Measurements from ENCODE around the gene TP53BP1. TPM values are rescaled to one million over a fixed set of nuclear protein-coding genes. Genes with fewer than 3 reads are reported as not detected.

Gene TP53BP1
- total RNA-seq, 1 donor from 2014 or later = 16.5 TPM

GRCh38 chr15:43484455-43484854 is 8.5 kb downstream of the TP53BP1 start:
- ATAC-seq = no peak

GRCh38 chr15:43483297-43484128 is 9.4 kb downstream of the TP53BP1 start:
- no peak for ATAC-seq

GRCh38 chr15:43473885-43474284 is 19.1 kb downstream of the TP53BP1 start:
- ATAC-seq = no peak

- ATAC-seq = no peak
Measured at GRCh38 chr15:43471975-43472374, 21.0 kb downstream of the TP53BP1 start.

- ATAC-seq = no peak
Measured at GRCh38 chr15:43469867-43470266, 23.1 kb downstream of the TP53BP1 start.

- no peak for ATAC-seq
Measured at GRCh38 chr15:43465100-43465499, 27.9 kb downstream of the TP53BP1 start.

GRCh38 chr15:43463998-43464397 is 29.0 kb downstream of the TP53BP1 start:
- ATAC-seq = no peak

GRCh38 chr15:43463507-43463906 is 29.4 kb downstream of the TP53BP1 start:
- ATAC-seq = no peak

- ATAC-seq = no peak
Measured at GRCh38 chr15:43449981-43450380, 43.0 kb downstream of the TP53BP1 start.

- ATAC-seq = no peak
Measured at GRCh38 chr15:43446344-43446743, 46.6 kb downstream of the TP53BP1 start.

GRCh38 chr15:43441316-43441715 is 51.6 kb downstream of the TP53BP1 start:
- no peak for ATAC-seq

GRCh38 chr15:43440721-43441281 is 52.2 kb downstream of the TP53BP1 start:
- peak; percentile 96 for ATAC-seq

- no peak for ATAC-seq
Measured at GRCh38 chr15:43439268-43439667, 53.7 kb downstream of the TP53BP1 start.

GRCh38 chr15:43436395-43436794 is 56.6 kb downstream of the TP53BP1 start:
- ATAC-seq = no peak

- ATAC-seq = no peak
Measured at GRCh38 chr15:43434446-43434845, 58.5 kb downstream of the TP53BP1 start.

GRCh38 chr15:43433661-43434303 is 59.2 kb downstream of the TP53BP1 start:
- no peak for ATAC-seq

- ATAC-seq = no peak
Measured at GRCh38 chr15:43433165-43433564, 59.8 kb downstream of the TP53BP1 start.

GRCh38 chr15:43429687-43430086 is 63.3 kb downstream of the TP53BP1 start:
- no peak for ATAC-seq

GRCh38 chr15:43423793-43424192 is 69.2 kb downstream of the TP53BP1 start:
- ATAC-seq = no peak

- no peak for ATAC-seq
Measured at GRCh38 chr15:43420876-43421275, 72.1 kb downstream of the TP53BP1 start.

- ATAC-seq = no peak
Measured at GRCh38 chr15:43420435-43420834, 72.5 kb downstream of the TP53BP1 start.

GRCh38 chr15:43414196-43414595 is 78.8 kb downstream of the TP53BP1 start:
- ATAC-seq = no peak

- ATAC-seq = no peak
Measured at GRCh38 chr15:43412096-43412495, 80.9 kb downstream of the TP53BP1 start.

Data from esophagus mucosa (tissue), 1 donor.